ENCODE measurements around the gene LMTK2. TPM values are rescaled to one million over a fixed set of nuclear protein-coding genes. Genes with fewer than 3 reads are reported as not detected.

The LMTK2 gene
- total RNA-seq, 1 donor from 2014 or later, result 10.6 TPM

GRCh38 chr7:98126311-98127142 is 19.9 kb downstream of the LMTK2 start:
- TF ChIP-seq CTCF (conservative IDR thresholded peaks at IDR 0.05; ENCODE audit: low read depth, low read length), result no peak
- H3K4me3 ChIP-seq (ENCODE audit: low read depth, low read length), result no peak overlapping the region
- DNase-seq (ENCODE audit: low read depth), result no peak

DNA sequence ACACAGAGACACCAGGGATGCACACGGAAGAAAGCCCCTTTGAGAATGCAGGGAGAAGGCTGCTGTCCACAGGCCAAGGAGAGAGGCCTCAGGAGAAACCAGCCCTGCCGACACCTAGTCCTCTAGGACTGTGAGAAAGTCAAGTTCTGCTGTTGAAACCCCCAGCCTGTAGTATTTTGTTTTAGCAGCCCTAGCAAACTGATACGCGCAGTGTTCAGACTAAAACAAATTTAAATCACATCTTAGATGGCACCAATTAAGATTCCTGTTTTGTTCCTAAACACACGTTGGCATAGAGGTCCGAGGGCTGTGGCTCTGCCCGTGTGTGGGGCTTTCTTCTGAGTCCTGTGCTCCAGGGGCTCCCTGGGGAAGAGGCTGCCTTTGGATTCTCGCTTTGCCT is 21.7 kb downstream of the LMTK2 start:
- DNase-seq (ENCODE audit: low read depth), result no peak

DNA sequence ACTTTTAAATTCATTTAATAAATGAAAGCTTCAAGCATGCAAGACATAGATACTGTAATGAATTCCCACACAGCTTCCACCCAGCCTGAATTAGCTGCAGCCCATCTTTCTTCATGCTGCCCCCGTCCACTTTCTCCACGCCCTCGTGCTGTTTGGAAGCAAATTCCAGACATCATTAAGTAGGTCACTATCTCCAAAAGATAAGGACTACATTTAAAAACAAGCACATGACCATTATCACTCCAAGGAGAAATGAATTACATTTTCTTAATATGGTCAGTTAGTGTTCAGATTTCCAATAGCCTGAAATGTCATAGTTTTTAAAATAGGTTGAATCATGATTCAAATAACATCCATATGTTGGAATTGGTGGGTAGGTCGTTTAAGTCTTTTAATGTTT is 24.3 kb downstream of the LMTK2 start:
- no peak for DNase-seq (ENCODE audit: low read depth)
- TF ChIP-seq CTCF (conservative IDR thresholded peaks at IDR 0.05; ENCODE audit: low read depth, low read length), result no peak

More for the DNA sequence above, 21.7 kb downstream of the LMTK2 start:
- no peak overlapping the region for H3K4me3 ChIP-seq (ENCODE audit: low read depth, low read length)
- no peak for TF ChIP-seq CTCF (conservative IDR thresholded peaks at IDR 0.05; ENCODE audit: low read depth, low read length)

GRCh38 chr7:98133181-98133580 is 26.5 kb downstream of the LMTK2 start:
- H3K4me3 ChIP-seq (ENCODE audit: low read depth, low read length), result no peak overlapping the region
- no peak for DNase-seq (ENCODE audit: low read depth)
- TF ChIP-seq CTCF (conservative IDR thresholded peaks at IDR 0.05; ENCODE audit: low read depth, low read length), result no peak

More for the DNA sequence above, 24.3 kb downstream of the LMTK2 start:
- no peak overlapping the region for H3K4me3 ChIP-seq (ENCODE audit: low read depth, low read length)

DNA sequence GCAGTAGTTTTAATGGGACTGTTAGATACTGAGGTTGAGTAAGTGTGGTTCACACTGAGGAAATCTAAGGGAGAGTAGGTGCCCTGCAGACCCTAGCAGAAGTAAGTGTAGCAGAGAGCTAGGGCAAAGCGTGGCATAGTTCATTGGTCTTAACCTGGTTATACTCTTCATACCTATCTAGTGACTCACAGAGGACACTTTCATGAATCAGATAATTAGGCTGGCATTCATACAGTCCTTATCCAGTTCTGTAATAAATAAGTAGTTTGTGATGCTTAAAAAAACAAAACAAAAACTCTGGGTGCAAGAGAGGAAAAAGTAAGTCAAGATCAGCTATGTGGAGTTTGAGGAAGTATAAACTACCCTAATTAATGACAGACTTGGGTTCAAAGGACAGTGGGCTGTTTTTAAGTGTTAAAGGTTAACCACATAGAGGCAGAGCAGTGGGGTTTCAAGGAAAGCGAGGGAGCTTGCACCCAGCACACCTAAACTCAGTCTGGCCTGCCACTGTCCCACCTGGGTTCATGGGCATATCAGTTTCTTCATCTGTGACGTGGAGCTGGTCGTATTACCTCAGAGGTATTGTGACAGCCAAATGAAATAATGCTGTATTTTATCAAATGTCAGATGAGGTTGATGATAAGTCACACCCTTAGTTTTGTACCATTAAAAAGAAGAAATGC is 27.1 kb downstream of the LMTK2 start:
- no peak for TF ChIP-seq CTCF (conservative IDR thresholded peaks at IDR 0.05; ENCODE audit: low read depth, low read length)

DNA sequence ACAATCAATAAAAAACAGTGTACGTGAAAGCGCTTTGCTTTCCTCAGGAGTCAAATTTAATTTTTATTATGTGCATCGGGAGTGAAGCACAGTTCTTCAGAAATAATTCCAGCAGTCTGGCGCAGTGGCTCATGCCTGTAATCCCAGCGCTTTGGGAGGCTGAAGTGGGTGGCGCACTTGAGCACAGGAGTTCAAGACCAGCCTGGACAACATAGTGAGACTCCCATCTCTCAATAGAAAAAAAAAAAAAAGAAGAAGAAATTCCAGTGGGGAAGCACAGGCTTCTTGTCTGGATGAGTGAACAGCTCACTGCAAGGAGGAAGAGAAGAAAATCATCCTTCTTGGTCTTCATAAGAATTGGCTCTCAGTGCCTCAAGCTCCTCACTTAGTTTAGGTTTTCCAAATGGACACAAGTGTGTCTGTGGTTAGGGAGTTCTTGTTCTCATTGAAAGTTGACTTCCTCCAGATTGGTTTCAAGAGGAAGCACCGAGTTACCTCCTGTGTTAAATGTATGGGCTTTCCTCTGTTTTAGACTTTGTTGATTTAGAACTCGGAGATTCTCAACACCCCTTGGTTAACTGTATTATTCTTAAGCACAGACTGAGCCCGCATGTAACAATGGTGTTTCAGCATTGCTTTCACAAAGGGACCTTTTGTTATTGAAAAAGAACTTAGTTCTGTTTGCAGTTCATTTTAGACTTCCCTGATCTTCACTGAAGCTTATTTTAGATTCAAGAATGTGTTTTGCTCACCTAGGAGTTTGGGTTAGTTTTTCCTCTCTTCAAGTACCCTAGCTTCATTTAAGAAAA is 28.0 kb downstream of the LMTK2 start:
- TF ChIP-seq CTCF (conservative IDR thresholded peaks at IDR 0.05; ENCODE audit: low read depth, low read length), result no peak
- no peak for DNase-seq (ENCODE audit: low read depth)
- no peak overlapping the region for H3K4me3 ChIP-seq (ENCODE audit: low read depth, low read length)

More for the DNA sequence above, 27.1 kb downstream of the LMTK2 start:
- peak; percentile 86 for DNase-seq (ENCODE audit: low read depth)
- no peak overlapping the region for H3K4me3 ChIP-seq (ENCODE audit: low read depth, low read length)

Data from epithelial cell of proximal tubule (primary cell).